ENCODE results near the gene GPC6.

GPC6 gene

DNA sequence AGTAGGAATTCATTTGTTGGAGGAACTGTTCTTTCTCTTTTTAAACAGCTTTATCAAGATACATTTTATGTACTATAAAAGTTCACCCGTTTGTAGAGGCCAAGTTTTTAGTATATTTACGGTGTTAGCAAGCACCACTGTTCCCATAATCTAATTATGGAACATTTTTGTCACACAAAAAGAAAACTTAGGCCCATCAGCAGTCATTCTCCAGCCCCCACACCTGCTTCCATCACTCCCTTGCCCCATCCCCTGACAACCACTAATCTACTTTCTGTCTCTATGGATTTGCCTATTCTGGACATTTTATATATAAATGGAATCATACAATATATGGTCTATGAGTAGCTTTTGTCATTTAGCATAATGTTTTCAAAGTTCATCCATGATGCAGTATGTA is 787.9 kb downstream of the GPC6 start:
- no peak for DNase-seq

DNA sequence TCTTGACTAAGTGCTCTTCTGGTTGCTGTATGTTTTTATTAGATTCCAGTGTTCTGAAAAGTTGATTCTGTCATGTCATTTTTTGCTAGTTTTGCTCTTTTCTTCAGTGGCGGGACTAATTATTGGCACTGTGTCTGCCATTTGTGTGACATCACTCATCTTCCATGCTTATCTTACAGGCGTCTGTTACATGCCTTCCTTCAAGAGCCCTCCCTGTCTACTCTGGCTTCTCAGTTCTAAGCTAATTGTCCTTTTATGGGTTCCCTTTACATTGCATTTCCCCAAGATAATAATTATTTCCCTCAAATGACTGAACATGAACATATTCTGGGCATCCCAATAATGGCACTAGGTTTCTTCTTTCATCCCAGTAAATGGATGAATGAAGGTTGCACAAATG is 793.8 kb downstream of the GPC6 start:
- no peak for DNase-seq

DNA sequence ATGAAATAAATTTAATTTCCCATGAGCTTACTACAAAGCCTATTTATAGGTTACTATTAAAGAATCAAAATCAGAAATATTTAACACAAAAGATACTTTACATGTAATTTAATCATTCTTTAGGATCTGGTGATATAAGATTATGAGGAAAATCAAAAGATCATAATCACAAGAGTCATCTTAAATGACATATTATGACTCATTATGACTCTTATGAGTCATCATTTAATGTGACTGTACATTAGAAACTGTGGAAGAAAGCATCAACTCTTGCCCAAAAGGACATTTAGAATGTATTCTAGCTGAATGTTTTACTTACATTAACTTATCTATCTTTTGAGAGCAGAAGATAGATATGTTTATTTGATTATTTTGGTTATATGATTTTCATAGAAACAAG is 794.2 kb downstream of the GPC6 start:
- DNase-seq, result no peak

DNA sequence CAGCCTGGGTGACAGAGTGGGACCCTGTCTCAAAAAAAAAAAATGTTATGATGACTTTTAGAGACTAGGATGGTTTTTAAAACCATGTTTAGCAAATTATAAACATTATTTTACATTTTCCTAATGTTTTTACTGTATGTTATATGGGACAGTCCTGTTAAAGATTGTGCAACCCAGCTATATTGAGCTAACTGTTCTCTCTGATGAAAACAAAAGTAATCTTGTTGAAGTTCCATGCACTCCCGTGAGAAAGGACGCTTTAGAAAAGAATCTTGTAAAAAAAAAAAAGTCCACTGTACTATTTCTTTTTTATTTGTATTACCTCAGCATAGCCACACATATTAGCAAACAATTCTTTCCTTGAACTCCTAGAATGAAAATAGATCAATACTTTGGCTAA is 801.6 kb downstream of the GPC6 start:
- no peak for DNase-seq

DNA sequence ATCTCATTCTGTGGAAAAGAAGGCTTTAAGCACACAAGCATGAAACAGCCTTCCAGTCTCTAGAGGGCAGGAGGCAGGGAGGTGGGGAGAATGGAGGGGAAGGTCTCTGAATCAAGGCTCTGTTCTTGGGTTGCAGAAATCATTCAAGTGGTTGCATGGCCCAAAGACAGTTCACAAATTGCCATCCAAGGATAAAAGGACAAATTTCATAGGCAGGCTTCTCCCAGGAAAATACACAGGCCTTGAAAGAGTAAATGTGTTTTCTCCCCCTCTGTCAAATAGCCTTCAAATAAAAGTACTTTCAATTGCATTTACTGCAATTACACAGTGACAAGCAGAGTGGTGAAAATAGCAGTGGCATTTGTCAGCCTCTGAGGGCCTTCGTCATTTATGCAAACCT is 802.0 kb downstream of the GPC6 start:
- DNase-seq, result no peak

DNA sequence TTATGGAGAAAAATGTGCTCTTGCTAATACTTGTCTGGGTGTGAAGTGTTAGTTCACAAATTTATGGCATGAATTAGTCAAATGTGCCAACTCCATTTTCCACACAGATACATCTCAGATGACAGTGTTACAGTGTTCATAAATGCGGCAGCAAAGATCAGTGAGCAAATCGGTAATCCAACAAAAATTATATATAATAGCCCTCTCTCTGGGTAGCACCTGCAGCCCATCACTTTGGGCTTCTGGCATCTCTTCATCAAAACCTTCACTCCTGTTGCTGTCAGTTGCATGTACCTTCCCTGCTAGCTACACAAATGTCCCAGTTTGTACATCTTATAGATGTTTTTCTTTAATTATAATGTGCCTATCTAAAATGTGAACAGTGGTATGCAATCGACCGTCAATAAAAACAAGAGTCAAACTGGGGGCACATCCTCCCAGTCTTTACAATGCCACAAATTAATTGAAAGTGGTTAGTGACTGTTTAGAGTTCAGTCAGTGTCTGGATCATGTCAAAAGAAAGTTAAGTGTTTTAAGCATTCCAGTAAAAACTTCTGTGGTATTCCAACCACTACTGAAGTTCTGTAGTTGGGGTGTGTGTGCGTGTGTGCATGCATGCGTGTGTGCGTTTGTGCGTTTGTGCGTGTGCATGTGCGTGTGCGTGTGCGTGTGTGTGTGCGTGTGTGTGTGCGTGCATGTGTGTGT is 804.0 kb downstream of the GPC6 start:
- no peak for DNase-seq

DNA sequence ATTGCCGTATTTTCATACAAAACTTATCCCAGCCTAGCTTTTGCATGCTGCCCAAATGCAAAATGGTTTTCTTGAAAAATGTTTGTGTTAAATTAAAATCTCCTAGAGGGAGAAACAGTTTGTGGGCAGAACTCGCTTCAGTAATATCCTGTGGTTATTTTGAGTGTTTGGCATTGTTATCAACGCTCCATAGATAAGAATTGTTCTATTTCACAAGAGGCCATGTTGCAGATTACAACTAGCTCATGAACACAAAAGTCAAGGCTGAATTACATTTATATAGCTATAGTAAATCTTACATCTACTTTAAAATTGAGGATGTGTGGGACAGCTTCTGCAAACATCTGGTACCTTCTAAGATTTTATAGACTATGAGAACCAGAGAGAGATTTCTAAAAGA is 805.0 kb downstream of the GPC6 start:
- DNase-seq, result no peak

DNA sequence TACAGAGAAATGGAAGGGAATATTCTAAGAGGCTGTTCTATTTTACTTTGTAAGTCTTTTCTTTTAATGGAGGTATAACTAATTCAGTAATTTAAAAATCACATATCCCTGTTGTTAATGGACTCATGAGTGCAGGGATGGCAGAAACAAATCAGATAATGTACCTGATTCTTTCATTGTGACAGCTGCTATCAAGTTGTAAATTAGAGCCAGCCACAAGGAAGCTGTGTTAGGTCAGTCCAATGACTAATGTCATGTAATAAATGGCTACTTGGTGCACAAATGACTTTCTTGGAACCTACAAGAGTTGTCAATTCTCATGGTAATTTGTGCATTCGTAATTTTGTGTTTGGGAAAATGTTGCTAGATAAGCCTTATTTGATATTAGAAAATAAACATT is 806.5 kb downstream of the GPC6 start:
- DNase-seq, result no peak

DNA sequence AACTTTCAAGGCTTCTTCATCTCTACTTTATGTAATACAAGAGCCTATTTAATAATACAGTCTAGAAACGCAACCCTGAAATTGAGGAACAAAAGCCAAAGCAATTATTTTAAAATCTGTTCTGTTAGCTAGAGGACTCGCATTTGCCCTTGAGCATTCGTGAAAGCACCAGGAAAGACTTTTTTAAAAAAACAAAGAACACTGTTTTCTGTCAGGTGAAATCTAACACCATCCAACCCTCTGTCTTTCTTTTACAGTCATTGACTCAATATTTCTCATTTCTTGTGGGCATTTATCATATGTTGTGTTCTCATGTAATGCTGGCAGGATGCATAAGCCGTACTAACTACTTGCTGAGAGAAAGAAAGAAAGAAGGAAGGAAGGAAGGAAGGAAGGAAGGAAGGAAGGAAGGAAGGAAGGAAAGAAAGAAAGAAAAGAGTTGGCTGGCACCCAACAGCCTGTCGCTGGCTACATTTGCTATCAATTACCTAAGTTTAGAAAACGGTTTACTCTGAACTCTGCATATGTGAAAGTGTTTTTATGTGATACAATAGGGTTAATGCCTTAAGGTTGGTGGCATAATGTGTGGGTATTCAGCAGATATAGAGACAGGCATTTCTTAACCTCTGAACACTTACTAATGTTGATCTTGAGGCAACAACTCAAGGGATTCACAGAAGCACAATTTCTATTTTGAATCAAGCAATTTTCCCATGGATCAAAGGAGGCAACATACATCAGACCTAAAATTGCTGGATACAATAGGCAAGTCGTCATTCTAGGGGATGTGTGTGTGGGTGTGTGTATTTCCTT is 807.4 kb downstream of the GPC6 start:
- no peak for DNase-seq

DNA sequence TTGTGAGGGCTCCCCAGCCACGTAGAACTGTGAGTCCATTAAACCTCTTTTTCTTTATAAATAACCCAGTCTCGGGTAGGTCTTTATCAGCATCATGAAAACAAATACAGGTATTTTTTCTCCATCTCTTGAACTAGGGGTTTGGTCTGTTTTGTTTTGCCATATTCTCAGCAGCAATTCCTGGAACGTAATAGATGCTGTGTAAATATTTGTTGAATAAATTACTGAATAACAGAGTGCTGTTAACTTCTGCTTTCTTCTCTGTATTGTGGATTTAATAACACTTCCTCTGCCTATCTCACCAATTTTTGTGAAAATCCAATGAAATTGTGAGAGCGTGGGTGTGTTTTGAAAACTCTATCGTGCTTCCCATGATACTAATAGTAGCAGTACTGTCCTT is 823.4 kb downstream of the GPC6 start:
- no peak for DNase-seq

DNA sequence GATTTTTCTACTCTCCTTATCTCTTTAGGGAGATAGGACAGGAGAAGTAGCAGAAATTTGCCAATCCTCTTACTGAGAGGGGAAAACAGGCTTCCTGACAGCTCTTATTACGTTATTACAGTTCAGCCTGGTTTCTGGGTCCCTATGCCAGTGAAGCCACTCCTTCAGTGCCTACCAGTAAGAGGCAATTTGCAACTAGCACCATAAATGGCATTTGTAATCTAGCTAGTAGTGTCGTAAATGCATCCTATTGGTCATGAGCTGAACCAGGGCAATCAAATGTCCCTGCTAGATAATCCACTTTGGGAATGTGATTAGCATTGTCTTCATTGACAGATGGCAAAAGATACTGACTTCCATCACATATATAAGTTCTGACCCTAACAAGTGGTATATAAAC is 824.1 kb downstream of the GPC6 start:
- DNase-seq, result no peak

DNA sequence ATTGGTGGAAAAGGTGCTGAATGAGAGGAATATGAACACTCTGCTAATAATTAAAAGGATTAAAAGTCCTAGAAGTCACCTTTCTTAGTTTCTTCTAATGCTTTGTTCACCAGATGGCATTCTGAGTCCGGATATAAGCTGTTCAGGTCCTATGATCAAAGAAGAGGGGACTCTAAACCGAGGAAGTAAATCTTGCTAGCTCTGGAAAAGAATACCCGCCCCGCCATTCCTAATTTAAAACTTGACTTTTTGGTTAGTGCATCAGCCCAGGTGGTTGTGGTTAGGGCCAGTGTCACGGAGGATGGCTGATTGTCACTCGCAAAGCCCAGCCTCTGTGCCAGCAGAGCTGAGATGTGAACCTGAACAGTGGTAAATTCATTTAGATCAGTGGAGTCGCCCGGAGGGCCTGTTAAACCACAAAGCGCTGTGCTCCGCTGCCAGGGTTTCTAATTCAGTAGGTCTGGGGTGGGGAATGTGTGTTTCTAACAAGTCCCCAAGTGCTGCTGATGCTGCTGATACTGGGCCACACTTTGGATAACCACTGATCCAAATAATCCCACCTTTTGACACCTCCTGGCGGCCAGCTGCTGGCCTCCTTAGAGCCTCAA is 827.5 kb downstream of the GPC6 start:
- DNase-seq, result no peak

DNA sequence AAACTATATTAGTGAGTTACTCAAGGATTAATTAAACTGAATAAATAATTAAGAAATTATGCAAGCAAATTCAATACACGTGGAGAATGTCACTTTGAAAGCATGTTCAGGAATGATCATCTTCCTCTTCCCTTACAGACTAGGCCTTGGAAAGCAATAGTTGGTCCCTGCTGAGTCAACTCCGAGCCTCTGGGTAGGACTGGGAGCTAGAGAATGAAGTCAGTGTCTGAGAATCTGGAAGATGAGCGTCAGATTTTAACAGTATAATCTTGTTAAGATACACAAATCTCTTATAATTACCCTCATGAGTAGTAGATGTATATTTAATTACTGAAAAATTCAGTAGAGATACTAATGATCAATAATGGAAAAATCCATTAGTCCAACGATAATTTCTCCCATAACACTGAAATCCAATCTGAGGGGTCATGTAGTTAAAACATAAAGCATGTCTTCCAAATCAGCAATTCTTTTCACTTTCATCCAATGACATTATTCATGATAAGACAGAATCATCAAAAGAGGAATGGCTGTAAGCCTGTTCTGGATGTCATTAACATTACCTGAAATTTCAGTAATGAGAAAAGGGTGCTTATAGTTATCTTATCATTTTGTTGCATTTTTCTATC is 829.9 kb downstream of the GPC6 start:
- DNase-seq, result no peak

DNA sequence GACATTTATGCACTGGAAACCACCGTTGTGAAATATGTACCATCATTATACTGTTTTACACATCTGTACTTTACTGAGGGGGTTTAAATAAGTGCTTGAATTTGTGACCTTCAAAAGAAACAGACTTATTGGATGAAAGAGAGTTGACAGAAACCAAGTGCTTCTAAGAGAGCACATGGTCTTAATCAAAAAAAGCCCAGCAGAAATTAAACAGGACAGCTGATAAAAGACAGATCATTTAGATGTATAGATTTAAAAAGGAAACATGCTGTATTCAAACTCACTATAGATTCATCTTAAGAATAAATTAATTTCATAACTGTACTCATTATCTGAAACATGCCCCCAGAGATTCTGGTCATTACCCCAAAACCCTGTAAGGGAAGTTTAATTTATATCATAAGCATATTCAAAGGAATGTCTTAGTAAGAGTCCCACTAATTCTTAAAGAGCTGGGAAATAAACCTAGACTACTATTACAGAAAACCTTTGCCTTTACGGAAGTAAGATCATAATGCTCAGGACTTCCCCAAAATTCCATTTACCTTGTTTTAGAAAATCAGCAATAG is 831.1 kb downstream of the GPC6 start:
- no peak for DNase-seq

DNA sequence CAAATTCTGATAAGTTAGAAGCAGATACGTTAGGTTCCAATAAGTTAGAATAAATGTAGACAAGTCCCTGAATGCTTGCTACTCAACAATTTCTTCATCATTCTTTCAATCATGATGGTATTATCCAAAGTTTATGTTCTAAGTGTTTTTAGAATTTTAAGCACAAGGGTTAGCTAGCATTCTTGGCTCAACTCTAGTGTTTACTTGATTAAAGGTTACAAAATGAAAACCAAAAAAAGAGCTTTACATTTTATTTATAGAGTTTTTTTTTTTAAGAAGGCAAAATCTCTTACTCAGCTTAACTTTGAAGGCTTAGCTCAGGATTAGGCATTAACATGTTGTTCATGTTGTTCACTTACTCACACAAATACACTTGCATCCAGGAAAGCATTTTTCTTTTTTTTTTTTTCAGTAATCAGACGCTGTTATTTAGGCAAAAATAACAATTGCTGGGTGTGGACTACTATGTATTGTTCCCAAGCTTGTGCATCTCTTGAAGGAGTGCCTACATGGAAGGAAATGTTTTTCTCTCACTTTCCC is 832.3 kb downstream of the GPC6 start:
- DNase-seq, result no peak

DNA sequence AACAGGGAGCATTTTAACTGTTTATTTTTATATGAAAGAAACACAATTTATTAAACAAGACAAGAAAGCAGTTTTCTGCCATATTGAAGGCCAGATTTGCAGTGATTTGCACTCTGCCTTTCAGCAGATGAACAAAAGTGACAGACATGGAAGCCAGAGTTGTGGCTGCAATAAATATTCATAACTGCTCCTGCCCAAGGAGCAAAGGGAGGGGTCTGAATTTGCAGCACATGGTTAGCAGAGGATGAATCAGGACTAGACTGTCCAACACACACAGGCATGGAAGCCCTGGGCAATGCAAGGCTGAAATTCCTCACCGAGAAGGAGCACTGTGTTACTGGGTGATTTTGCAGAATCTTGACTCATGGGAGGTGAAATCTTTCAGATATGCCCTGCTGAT is 834.7 kb downstream of the GPC6 start:
- no peak for DNase-seq

DNA sequence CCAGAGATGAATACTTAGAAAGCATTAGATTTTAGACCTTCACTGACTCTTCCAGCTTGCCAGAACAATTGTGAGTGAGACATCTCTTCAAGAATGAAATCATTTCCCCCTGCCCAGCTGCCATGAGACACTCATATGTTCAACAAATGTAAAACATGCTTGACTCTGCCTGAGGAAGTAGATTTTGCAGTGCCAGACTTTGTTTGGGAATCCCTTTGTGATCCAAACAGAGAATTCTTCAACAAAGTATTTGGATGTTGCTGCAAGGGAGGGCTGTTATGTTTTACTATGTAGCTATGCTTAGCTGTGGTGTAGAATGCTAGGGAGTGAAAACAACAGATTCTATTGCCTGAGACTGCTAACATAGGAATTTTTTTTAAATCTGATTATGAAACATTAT is 836.5 kb downstream of the GPC6 start:
- DNase-seq, result no peak

DNA sequence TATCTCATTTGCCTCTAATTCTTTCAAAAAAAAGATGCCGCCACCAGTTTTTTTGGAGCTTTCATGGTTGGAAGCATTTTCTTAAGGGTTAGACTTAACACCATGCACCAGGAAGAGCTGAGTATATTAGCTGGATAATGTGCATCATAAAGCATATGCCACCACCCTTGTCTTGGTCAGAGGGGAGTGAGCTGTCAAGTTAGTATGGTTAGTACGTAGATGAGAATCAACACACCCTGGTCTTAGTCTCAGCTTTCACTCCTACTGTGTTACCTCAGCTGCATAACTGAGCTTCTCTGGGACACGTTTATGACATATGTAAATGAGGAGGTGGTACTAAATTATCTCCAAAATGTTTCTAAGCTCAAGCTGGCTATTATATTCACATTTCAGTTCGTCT is 837.2 kb downstream of the GPC6 start:
- no peak for DNase-seq

DNA sequence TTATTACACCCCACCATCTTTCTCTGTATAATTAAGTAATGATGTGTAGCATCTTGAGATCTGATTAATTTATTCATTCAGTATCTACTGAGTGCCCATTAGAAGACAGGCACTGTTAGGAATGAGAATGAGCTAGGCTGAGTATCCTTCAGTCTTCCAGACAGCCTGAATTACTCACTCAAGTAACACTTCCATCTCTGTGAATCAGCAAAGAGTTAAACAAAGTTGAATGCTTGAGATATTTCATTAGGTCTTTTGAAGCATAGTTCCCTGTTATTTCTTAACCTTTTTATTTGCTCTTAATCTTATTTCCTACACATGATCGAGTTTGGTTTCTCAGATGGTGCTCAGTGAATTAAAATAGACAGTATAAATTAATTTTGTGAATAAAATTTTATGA is 839.1 kb downstream of the GPC6 start:
- no peak for DNase-seq

DNA sequence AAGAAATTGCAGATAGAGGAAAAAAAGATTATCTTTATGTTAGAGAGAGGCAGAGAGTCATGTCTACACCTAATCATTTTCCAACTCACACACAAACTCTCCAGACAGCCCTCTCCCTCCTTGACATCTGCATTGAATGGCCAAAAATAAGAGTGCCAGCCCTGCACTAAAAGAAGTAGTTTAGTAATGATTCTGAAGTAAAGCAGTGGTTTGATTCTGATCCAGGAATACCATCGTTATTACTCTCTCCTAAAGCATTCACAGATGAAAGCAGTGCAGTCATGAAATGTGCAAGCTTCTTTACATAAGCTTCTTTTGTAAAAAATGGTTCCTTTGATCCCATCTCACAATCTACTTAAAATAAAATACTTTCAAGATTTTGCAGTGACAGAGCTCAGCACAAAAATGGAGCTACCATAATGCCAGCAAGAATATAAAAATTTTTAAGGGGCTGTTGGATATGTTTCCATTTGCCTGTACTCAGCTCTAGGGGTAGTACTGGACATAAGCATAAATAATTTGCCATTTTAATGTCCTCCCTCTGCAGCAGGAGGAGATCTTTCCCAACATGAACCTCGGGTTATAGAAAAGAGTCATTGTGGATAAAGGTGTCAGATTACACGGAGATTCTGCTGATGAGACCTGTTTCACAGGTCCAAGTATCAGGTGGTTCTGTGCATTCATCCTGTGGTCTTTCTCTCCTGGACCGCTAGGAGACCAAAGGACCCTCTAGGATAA is 846.6 kb downstream of the GPC6 start:
- no peak for DNase-seq

DNA sequence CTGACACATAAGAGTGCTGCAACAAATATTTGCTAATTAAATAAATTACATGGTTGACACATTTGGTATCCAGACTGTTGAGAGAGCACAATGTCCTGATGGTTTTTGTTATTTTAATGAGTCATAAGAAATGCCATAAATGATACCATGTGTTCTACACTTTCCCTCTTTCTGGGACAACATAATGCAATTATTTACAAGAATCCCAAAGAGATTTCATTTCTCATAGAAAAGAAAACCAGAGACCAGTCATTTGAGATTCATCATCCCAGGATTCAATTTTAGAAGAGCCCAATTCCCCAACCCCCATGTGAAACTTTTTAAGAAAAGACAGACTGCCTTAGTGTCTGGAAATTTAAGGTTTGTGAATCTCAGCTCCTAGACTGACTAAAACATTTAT is 853.3 kb downstream of the GPC6 start:
- DNase-seq, result no peak

DNA sequence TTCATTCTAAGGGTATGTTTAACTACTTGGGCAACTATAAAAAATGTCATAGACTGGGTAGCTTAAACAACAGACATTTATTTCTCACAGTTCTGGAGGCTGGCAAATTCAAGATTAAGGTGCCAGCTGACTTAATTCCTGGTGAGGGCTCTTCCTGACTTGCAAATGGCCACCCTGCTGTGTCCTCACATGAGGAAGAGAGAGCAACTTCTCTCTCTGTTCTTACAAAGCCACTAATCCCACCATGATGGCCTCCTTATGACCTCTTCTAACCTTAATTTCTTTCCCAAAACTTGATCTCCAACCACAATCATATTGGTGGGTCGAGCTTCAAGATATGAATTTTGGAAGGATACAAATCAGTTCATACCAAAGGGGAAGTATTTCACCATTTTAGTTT is 853.9 kb downstream of the GPC6 start:
- no peak for DNase-seq

DNA sequence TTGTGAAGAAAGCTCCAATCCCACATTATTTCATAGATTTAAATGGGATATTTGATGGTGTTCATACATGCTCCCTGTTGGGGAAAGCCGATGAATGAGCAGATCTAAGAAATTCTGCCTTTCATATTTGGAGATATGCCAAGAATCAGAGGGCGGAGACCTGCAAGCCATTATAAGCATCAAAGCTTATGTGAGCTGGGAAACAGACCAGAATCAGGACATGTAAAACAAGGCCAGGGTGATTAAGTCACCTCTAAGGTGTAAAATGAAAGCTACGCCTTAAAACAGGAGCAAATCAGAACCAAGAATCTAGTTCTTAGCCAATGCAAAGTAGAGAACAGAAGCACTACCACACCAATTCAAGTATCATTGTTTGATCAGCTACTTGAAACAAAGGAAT is 860.5 kb downstream of the GPC6 start:
- no peak for DNase-seq
